Raji (cell line): ENCODE measurements around the gene STRADB.

Experiments used
- POLR2A ChIP-seq: IDR thresholded peaks from 2 replicates; pipeline ENCODE4 v1.6.1; 2011; ENCODE audit warnings: low read depth, low read length, control low read depth; ENCODE audit not compliant: insufficient read depth

Gene STRADB

DNA sequence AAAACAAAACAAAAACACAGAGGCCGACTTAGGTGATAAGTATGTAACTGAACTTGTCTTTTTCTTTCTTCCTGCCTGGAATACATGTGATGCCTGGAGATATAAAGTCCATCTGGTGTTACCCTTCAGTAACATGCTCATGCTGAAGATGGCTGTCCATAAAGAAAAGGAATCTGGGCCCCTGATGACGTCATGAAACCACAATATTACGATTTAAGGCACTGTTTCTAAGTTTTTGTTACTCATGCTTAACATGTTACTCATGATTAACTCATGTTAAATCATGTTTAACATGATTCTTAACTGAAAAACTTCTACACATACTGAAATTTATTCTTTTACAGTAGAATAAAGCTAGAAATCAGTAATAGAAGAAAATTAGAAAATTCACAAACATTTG, 49.0 kb downstream of the STRADB start:
- TF ChIP-seq POLR2A, result no peak

DNA sequence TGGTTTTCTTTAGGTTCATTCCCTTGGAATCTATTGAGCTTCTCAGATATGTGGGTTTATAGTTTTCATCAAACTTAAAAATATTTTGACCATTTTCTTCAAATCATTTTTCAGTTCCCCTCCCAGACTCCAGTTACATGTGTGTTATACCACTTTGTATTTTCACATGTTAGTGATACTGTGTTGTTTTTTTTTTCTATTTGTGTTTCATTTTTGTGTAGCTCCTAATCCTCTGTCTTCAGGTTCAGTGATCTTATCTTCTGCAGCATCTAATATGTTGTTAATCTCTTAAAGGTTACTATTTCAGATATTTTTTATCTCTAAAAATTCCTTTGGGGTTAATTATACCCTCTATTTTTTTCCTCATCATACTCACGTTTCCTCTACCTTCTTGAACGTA, 51.2 kb downstream of the STRADB start:
- TF ChIP-seq POLR2A, result no peak

DNA sequence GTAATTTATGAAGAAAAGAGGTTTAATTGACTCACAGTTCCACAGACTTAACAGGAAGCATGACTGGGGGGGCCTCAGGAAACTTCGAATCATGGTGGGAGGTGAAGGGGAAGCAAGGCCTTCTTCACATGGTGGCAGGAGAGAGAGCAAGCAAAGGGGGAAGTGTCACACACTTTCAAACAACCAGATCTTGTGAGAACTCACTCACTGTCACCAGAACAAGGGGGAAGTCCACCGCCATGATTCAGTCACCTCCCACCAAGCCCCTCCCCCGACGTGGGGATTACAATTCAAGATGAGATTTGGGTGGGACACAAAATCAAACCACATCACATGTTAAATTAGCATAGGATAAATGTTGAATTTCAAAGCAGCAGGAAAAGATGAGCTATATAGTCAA, 56.2 kb downstream of the STRADB start:
- no peak for TF ChIP-seq POLR2A

DNA sequence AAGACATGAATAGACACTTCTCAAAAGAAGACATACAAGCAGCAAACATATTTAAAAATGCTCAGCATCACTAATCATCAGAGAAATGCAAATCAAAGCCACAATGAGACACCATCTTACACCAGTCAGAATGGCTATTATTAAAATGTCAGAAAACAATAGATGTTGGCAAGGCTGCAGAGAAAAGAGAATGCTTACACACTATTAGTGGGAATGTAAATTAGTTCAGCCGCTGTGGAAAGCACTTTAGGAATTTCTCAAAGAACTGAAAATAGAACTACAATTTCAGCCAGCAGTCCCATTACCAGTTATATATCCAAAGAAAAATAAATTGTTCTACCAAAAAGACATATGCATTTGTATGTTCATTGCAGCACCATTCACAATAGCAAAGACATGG, 61.7 kb downstream of the STRADB start:
- no peak for TF ChIP-seq POLR2A

DNA sequence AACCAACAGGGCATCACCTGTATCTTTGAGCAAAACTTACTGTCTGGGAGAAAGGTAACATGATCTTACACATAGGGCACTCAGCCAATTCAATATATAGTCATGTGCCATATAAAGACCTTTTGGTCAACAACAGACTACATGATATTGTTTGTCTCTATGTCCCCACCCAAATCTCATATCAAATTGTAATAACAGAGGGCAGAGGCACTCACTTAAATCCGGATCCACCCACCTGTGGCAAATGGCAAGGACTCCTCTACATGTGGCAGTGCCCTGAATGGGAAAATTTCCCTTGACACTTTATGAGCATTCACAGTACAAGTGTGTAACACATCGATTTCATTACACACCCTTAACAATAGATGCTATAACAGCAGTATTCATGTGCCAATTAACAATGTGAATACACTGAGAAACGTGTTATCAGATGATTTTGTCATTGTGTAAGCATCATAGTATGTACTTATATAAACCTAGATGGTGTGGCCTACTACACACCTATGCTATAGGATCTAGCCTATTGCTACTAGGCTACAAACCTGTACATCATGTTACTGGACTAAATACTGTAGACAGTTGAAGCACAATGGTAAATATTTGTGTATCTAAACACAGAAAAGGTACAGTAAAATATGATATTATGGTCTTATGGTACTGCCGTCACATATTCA, 64.2 kb downstream of the STRADB start:
- no peak for TF ChIP-seq POLR2A

DNA sequence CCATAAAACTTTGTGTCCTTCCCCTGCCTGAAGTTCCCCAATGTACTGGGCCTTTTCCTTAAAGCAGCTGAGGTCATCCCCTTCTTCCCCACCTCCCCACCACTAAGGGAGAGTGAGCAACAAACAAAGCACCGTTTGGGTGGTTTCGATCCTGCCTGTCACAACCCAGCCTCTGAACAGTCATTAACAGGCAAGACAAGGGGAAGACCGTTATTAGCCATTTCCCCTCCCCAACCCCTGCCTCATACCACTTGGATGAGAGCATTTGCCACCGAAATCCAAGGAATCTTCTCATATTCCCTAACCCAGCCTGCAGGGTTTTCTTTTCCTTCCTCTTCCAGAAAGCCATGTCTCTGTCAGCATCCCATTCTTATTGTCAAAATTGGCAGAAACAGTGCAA, 65.6 kb downstream of the STRADB start:
- TF ChIP-seq POLR2A, result no peak

DNA sequence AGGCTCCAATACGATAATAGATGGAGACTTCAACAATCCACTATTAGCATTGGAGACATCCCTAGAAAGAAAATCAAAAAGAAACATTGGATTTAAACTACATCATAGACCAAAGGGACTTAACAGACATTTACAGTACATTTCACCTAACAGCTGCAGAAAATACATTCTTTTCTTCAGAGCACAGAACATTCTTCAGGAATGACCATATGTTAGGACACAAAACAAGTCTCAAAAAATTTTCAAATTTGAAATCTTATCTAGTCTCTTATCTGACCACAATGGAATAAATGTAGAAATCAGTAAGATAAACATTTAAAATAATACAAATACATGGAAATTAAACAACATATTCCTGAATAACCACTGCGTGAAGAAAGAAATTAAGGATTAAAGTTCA, 68.7 kb downstream of the STRADB start:
- no peak for TF ChIP-seq POLR2A

DNA sequence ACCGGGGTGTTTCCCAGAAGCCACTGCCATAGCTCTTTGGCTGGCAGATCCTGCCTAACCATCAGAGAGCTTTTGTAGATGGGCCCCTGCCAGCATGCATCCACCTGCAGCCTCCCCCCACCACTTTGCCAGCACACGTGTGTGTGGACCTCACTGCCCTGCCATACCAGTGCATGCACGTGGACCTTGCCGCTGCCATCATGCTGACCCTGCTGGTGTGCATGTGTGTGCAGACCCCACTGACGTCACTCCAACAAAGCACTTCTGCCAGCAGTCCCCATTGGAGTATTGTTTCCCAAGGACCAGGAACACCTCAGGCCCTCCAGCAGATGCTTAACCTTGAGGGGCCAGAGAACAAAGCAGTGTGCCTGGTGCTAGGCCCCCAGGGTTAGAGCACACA, 71.4 kb downstream of the STRADB start:
- TF ChIP-seq POLR2A, result no peak

DNA sequence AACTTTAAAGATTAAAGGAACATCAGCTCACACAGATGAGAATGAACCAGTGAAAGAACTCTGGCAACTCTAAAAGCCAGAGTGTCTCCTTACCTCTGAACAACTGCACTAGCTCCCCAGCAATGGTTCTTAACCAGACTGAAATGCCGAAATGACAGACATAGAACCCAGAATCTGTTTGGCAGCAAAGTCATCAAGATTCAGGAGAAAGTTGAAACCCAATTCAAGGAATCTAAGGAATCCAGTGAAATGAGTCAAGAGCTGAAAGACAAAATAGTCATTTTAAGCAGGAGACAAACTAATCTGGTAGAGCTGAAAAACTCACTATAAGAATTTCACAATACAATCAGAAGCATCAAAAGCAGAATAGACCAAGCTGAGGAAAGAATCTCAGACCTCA, 72.0 kb downstream of the STRADB start:
- TF ChIP-seq POLR2A, result no peak
